Adrenal gland (tissue), 12 donors: ENCODE data around the gene YKT6. TPM values are rescaled to one million over a fixed set of nuclear protein-coding genes. Genes with fewer than 3 reads are reported as not detected.

Source experiments
- DNase-seq, 7 donors: peaks; one replicate each; pipeline ENCODE4 v3.0.0-alpha.2; 2019 to 2020
- H3K27ac ChIP-seq, 5 donors: fragments of 200-600 bp; sonication (generic) in 4 of 5; 1 replicate in 3 of 5; 2 replicates in 2 of 5; pipeline versions ENCODE4 v1.5.1 to v1.8.0; 2016 to 2020; ENCODE audit warnings: mild to moderate bottlenecking in 1 of 5
- H3K27me3 ChIP-seq: fragments of 200-600 bp; 2 replicates; pipeline ENCODE4 v1.8.0; 2021
- H3K36me3 ChIP-seq, 2 donors: fragments of 200-600 bp; replicated peaks in 1 of 2; 1 replicate in 1 of 2; 2 replicates in 1 of 2; pipeline versions ENCODE4 v1.5.1 to v1.8.0; 2018 to 2022
- H3K4me1 ChIP-seq, 2 donors: fragments of 200-600 bp; replicated peaks in 1 of 2; 1 replicate in 1 of 2; 2 replicates in 1 of 2; pipeline versions ENCODE4 v1.5.1 to v1.8.0; 2018 to 2021
- H3K4me3 ChIP-seq, 4 donors: fragments of 200-600 bp; sonication (generic) in 3 of 4; one replicate each; pipeline ENCODE4 v1.5.1; 2016 to 2018
- H3K9me3 ChIP-seq, 3 donors: fragments of 200-600 bp; sonication (generic) in 1 of 3; replicated peaks in 1 of 3; 1 replicate in 2 of 3; 2 replicates in 1 of 3; pipeline versions ENCODE4 v1.5.1 to v1.8.0; 2016 to 2021
- POLR2A ChIP-seq, 2 donors: fragments of 450-650 bp; IDR thresholded peaks; one replicate each; pipeline ENCODE4 v1.6.1; 2017; ENCODE audit warnings: antibody characterized with exemption in 2 of 2, mild to moderate bottlenecking in 2 of 2, moderate library complexity in 1 of 2
- WGBS, 4 donors: extraction: QIAGEN DNeasy Blood & Tissue Kit in 2 of 4; methylation state at CpG; one replicate each; pipeline versions ENCODE4 v1.1.5 to v1.1.7; 2013 to 2017; 5-methylcytosine and 5-hydroxymethylcytosine counted together
- intact Hi-C, 2 donors: fragments of 100-400 bp; cut with DNase I; formaldehyde crosslinking; loops; one replicate each; pipeline versions ENCODE4 v1.14.1 to v1.15.0; 2022 to 2023
- polyA plus RNA-seq, 3 donors: library from polyadenylated mRNA; stranded (reverse); fragments of 200-250 nt in 2 of 3; fragments of 350-450 nt in 1 of 3; fragmentation: Illumina TruSeq in 1 of 3; extraction: RNeasy Lipid Tissue Mini Kit (QIAGEN cat#74804) in 1 of 3; gene quantifications; one replicate each; pipeline ENCODE4 v1.2.3, GENCODE V29; 2013 to 2014
- total RNA-seq, 9 donors: library from RNA; depleted of rRNA in 4 of 9; stranded (reverse); fragments of >200 nt in 4 of 9; fragments of 120-200 nt in 1 of 9; fragmentation: NEBNext Ultra II Directional in 1 of 9; extraction: Animal tissue kit (Norgen Biotek cat#: 25700) in 1 of 9; gene quantifications; one replicate each; pipeline versions ENCODE4 v1.1.0 to v1.2.4, GENCODE V29; 2013 to 2023
- TF ChIP-seq, protein P1 (sequence below), 6 experiments: fragments of 450-650 bp in 4 of 6; fragments of 200-600 bp in 2 of 6; sonication (generic) in 1 of 6; IDR thresholded peaks; 1 replicate in 5 of 6; 2 replicates in 1 of 6; pipeline versions ENCODE4 v1.5.1 to v1.8.0; 2016 to 2021; ENCODE audit warnings: antibody characterized with exemption in 6 of 6, mild to moderate bottlenecking in 2 of 6, moderate library complexity in 1 of 6
- donor health status: healthy with polysubstance abuse.
- donor health status: Bipolar disorder and iron deficiency.
- donor health status: DM: yes; HTN: yes; CAD: no.
- donor health status: DM: no; HTN: no; CAD: no.
- donor health status: DM: no; HTN: no; CAD: no.
- donor health status: DM: yes; HTN: yes; CAD: no.

Gene YKT6
- total and polyA plus RNA-seq, 12 donors, result 32.8 to 94.7 (median 53.8) TPM

DNA sequence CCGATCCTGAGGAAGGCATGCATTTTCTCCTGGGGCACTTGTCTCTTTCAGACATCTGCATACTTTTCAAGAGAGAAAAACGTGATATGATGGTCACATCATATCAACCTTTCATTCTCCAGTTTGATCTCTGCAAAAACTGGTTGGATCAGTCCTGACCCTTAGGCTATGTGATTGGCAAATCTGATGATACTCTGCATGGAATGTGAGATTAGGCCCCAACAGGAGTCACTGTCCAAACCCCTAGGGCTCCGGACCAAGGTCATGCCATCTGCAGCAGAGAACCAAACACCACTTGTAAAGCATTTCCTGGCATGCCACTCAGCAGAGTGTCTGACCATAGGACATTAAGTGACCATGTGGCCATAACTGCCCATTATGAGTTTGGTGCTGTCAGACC lies 20.1 kb upstream of the YKT6 start:
- Histone ChIP-seq H3K36me3 (no peaks in the 10 kb centered on the region), H3K4me1 (peaks cover 0 to 5% of the 10 kb centered on the region in 2 donors), H3K4me3 (no peak overlapping the region), H3K27me3 (no peaks in the 10 kb centered on the region), H3K9me3 (peaks cover 0 to 3% (median 0%) of the 10 kb centered on the region in 3 donors), H3K27ac (no peak overlapping the region)
- intact Hi-C loops, result no loop called here
- TF ChIP-seq POLR2A (IDR thresholded peaks at IDR 0.05), result no peak
- TF ChIP-seq, protein P1, sequence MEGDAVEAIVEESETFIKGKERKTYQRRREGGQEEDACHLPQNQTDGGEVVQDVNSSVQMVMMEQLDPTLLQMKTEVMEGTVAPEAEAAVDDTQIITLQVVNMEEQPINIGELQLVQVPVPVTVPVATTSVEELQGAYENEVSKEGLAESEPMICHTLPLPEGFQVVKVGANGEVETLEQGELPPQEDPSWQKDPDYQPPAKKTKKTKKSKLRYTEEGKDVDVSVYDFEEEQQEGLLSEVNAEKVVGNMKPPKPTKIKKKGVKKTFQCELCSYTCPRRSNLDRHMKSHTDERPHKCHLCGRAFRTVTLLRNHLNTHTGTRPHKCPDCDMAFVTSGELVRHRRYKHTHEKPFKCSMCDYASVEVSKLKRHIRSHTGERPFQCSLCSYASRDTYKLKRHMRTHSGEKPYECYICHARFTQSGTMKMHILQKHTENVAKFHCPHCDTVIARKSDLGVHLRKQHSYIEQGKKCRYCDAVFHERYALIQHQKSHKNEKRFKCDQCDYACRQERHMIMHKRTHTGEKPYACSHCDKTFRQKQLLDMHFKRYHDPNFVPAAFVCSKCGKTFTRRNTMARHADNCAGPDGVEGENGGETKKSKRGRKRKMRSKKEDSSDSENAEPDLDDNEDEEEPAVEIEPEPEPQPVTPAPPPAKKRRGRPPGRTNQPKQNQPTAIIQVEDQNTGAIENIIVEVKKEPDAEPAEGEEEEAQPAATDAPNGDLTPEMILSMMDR (IDR thresholded peaks at IDR 0.05), result no peak
- WGBS, 4 donors, result 60 to 67% (median 60%) methylated on average over 3 of the region's 3 CpGs
- no peak for DNase-seq

DNA sequence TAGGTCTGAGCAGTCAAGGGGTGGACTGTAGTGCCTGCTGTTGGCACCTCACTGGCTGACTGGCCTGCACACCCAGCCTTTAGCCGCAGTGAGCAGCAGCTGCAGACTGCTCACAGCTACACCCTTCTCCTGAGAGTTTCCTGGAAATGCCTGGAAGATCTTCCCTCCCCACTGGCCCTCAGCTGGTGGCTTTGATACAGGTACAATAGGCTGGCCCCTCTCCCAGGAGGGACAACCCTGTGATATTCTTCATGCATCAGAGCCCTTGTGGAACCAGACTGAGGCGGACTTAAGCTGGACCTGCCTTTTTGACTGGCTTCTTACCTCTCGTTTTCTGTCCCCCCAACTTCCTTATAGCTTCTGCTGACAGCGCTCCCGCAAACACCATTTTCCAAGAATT lies 18.0 kb upstream of the YKT6 start:
- no peak for DNase-seq
- Histone ChIP-seq H3K27ac (no peak overlapping the region), H3K4me3 (no peak overlapping the region), H3K4me1 (peaks cover 0 to 5% of the 10 kb centered on the region in 2 donors), H3K9me3 (peaks cover 0 to 3% (median 0%) of the 10 kb centered on the region in 3 donors), H3K36me3 (no peaks in the 10 kb centered on the region), H3K27me3 (no peaks in the 10 kb centered on the region)
- TF ChIP-seq, protein P1 (IDR thresholded peaks at IDR 0.05), result no peak
- TF ChIP-seq POLR2A (IDR thresholded peaks at IDR 0.05), result no peak
- WGBS, 4 donors, result 70 to 91% (median 83%) methylated on average over 4 to 5 of the region's 5 CpGs
- intact Hi-C loops, result no loop called here

DNA sequence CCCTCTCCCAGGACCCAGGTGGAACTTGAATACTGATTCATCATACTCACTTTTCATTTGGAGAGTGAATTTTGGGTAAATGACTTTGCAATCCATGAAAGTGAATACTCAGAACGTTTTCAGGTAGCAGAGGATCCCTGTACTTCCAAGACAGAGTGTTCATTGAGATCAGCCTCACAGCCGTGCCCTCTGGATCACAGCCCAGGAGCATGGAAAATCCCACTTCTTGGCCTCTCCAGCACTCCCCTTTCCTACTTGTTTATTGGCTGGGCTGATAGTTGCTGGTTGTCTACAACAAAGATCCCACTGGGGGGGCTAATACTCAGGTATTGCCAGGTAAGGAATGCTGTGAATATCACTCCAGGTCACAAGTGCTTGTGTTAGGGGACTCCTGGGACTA lies 17.4 kb upstream of the YKT6 start:
- Histone ChIP-seq H3K9me3 (peaks cover 0 to 3% (median 0%) of the 10 kb centered on the region in 3 donors), H3K27ac (no peak overlapping the region), H3K36me3 (no peaks in the 10 kb centered on the region), H3K27me3 (no peaks in the 10 kb centered on the region), H3K4me3 (no peak overlapping the region), H3K4me1 (peaks cover 0 to 5% of the 10 kb centered on the region in 2 donors)
- intact Hi-C loops, result no loop called here
- TF ChIP-seq POLR2A (IDR thresholded peaks at IDR 0.05), result no peak
- TF ChIP-seq, protein P1 (IDR thresholded peaks at IDR 0.05), result no peak
- 20 to 29% (median 25%) methylated on average over 2 of the region's 2 CpGs for WGBS, 4 donors
- no peak for DNase-seq

DNA sequence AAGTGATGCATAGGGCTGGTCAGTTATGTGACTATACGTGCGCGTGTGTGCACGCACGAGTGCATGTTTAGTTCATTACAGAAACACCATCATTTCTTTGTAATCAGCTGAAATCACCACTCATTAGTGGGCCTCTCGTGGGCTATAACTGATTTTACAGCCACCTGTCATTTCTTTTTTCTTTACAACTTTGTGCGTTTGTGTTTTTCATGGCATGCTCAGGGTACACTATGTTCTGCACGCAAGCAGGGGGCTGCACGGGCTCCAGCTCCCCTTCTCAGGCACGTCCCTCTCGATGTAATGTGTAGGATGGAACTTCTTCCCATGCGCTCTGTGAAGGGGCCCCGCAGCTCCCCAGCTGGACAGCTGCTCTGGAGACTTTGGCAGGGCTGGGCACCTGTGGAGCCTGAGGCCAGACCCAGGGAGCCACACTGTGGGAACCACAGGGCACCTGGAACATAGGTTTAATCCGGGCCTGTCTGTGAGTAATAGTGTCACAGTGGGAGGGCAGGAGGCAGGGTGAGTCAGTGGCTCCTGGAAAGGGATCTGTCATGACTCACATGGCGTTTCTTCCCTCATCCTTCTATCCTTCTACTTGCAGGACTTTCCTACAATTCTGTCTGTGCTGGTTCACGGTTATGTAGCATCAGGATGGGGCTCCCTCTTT lies 16.4 kb upstream of the YKT6 start:
- no peaks in the 10 kb centered on the region for H3K36me3 ChIP-seq
- peaks cover 0 to 3% (median 0%) of the 10 kb centered on the region in 3 donors for H3K9me3 ChIP-seq
- intact Hi-C loops, result no loop called here
- H3K27me3 ChIP-seq, result no peaks in the 10 kb centered on the region
- peak; percentile 56 to 82 (median 75) for DNase-seq
- peaks cover 0 to 5% of the 10 kb centered on the region in 2 donors for H3K4me1 ChIP-seq
- TF ChIP-seq, protein P1 (IDR thresholded peaks at IDR 0.05), result no peak
- no peak for TF ChIP-seq POLR2A (IDR thresholded peaks at IDR 0.05)
- H3K4me3 ChIP-seq, result no peak overlapping the region
- no peak overlapping the region for H3K27ac ChIP-seq
- 60 to 68% (median 63%) methylated on average over 15 to 16 of the region's 16 CpGs for WGBS, 4 donors
